IMR-90 (cell line): ENCODE results near the gene CYB5R4. TPM values are rescaled to one million over a fixed set of nuclear protein-coding genes. Genes with fewer than 3 reads are reported as not detected.

Source experiments
- ATAC-seq: fragments of 200-7000 bp; cut with Tn5 transposase; 2 replicates; pipeline ENCODE4 v1.9.1; 2020; ENCODE audit warnings: low read depth, mild to moderate bottlenecking, moderate library complexity
- BruUV-seq: library from RNA; stranded (reverse); fragments of 400-500 nt; replicated peaks from 2 replicates; lab custom pipeline; 2021; lab: Mats Ljungman, UMichigan
- CTCF ChIA-PET: fragments of 300-600 bp; formaldehyde crosslinking; extraction: SDS; loops from one replicate; lab custom pipeline; 2021; ENCODE audit warnings: antibody characterized with exemption; lab: Yijun Ruan, JAX
- POLR2A ChIA-PET: fragments of 300-600 bp; sonication (Branson Sonifier 250); formaldehyde crosslinking; loops from one replicate; lab custom pipeline; 2022; ENCODE audit warnings: antibody characterized with exemption; ENCODE audit not compliant: unreplicated experiment; lab: Charles Lee
- DNase-seq: peaks from one replicate; pipeline ENCODE4 v3.0.0; 2013
- H2AFZ ChIP-seq: replicated peaks from 2 replicates; pipeline ENCODE3; 2013; ENCODE audit warnings: low read length, mild to moderate bottlenecking; ENCODE audit not compliant: poor library complexity
- H2AK5ac ChIP-seq: 2 replicates; pipeline ENCODE4 v1.6.1; 2013; ENCODE audit warnings: low read depth, low read length, inconsistent platforms
- H2AK9ac ChIP-seq: replicated peaks from 2 replicates; pipeline ENCODE3; 2013; ENCODE audit warnings: mild to moderate bottlenecking, low read depth, low read length, moderate library complexity; ENCODE audit not compliant: poor library complexity
- H2BK120ac ChIP-seq: 2 replicates; pipeline ENCODE4 v1.6.1; 2013; ENCODE audit warnings: low read depth, low read length, inconsistent platforms
- H2BK15ac ChIP-seq: 3 replicates; pipeline ENCODE4 v1.6.1; 2013; ENCODE audit warnings: low read depth, low read length, inconsistent platforms
- H2BK20ac ChIP-seq: 2 replicates; pipeline ENCODE4 v1.6.1; 2013; ENCODE audit warnings: low read depth, mild to moderate bottlenecking, inconsistent platforms, low read length, moderate library complexity
- H2BK5ac ChIP-seq: 2 replicates; pipeline ENCODE4 v1.6.1; 2013; ENCODE audit warnings: mild to moderate bottlenecking, low read depth, low read length, inconsistent platforms; ENCODE audit not compliant: poor library complexity, severe bottlenecking
- H3K14ac ChIP-seq: replicated peaks from 2 replicates; pipeline ENCODE4 v1.6.1; 2013; ENCODE audit warnings: low read depth, low read length, inconsistent platforms
- H3K18ac ChIP-seq: 2 replicates; pipeline ENCODE4 v1.6.1; 2013; ENCODE audit warnings: low read depth, low read length, control low read depth
- H3K23ac ChIP-seq: 2 replicates; pipeline ENCODE4 v1.6.1; 2013; ENCODE audit warnings: low read depth, low read length, inconsistent platforms
- H3K27ac ChIP-seq: 2 replicates; pipeline ENCODE4 v1.5.1; 2013; ENCODE audit warnings: mild to moderate bottlenecking, control low read depth, low read length; ENCODE audit not compliant: insufficient read depth
- H3K27me3 ChIP-seq: 2 replicates; pipeline ENCODE4 v1.6.1; 2013; ENCODE audit warnings: low read length; ENCODE audit not compliant: control insufficient read depth, insufficient read depth
- H3K36me3 ChIP-seq: 2 replicates; pipeline ENCODE4 v1.6.1; 2013; ENCODE audit warnings: low read length, mixed read lengths; ENCODE audit not compliant: control insufficient read depth, insufficient read depth
- H3K4ac ChIP-seq: 2 replicates; pipeline ENCODE4 v1.6.1; 2013; ENCODE audit warnings: low read depth, low read length, inconsistent platforms
- H3K4me1 ChIP-seq: 2 replicates; pipeline ENCODE4 v1.6.1; 2013; ENCODE audit warnings: low read length, mixed read lengths; ENCODE audit not compliant: control insufficient read depth, insufficient read depth
- H3K4me2 ChIP-seq: 2 replicates; pipeline ENCODE4 v1.6.1; 2013; ENCODE audit warnings: low read depth, mild to moderate bottlenecking, control low read depth, low read length, moderate library complexity
- H3K4me3 ChIP-seq: 2 replicates; pipeline ENCODE4 v1.5.1; 2013; ENCODE audit warnings: low read depth, mild to moderate bottlenecking, control low read depth, low read length, moderate library complexity; ENCODE audit not compliant: insufficient read depth
- H3K56ac ChIP-seq: 2 replicates; pipeline ENCODE4 v1.6.1; 2013; ENCODE audit warnings: low read length, inconsistent platforms; ENCODE audit not compliant: insufficient read depth; ENCODE audit errors: extremely low read depth
- H3K79me1 ChIP-seq, 2 experiments: 2 replicates each; pipeline ENCODE4 v1.6.1; 2013; ENCODE audit warnings: low read length in 2 of 2, inconsistent platforms in 1 of 2, low read depth in 1 of 2
- H3K9ac ChIP-seq: 2 replicates; pipeline ENCODE4 v1.6.1; 2013; ENCODE audit warnings: low read depth, low read length, control low read depth
- H3K9me1 ChIP-seq: 2 replicates; pipeline ENCODE4 v1.6.1; 2013; ENCODE audit warnings: low read length, inconsistent platforms; ENCODE audit not compliant: insufficient read depth
- H3K9me3 ChIP-seq: 2 replicates; pipeline ENCODE4 v1.6.1; 2013; ENCODE audit warnings: low read length; ENCODE audit not compliant: control insufficient read depth, insufficient read depth
- H4K20me1 ChIP-seq: 2 replicates; pipeline ENCODE4 v1.6.1; 2013; ENCODE audit warnings: low read length, inconsistent platforms; ENCODE audit not compliant: insufficient read depth
- H4K5ac ChIP-seq: 2 replicates; pipeline ENCODE4 v1.6.1; 2013; ENCODE audit warnings: mild to moderate bottlenecking, low read depth, low read length, control low read depth
- H4K8ac ChIP-seq, 2 experiments: 2 replicates each; pipeline ENCODE4 v1.6.1; 2013; ENCODE audit warnings: low read depth in 2 of 2, low read length in 2 of 2, control low read depth in 1 of 2, inconsistent platforms in 1 of 2
- H4K91ac ChIP-seq: 2 replicates; pipeline ENCODE4 v1.6.1; 2013; ENCODE audit warnings: low read depth, low read length, inconsistent platforms; ENCODE audit not compliant: insufficient read depth
- BHLHE40 ChIP-seq: fragments of 150-350 bp; IDR thresholded peaks from 2 replicates; pipeline ENCODE4 v1.6.1; 2016; ENCODE audit warnings: mild to moderate bottlenecking, low read depth, low read length
- CEBPB ChIP-seq: IDR thresholded peaks from 2 replicates; pipeline ENCODE4 v1.6.1; 2012; ENCODE audit warnings: low read depth, low read length, improper control_type of control experiment
- CHD1 ChIP-seq: IDR thresholded peaks from 2 replicates; pipeline ENCODE4 v1.6.1; 2012; ENCODE audit warnings: low read depth, low read length, improper control_type of control experiment
- WGBS, 2 experiments: methylation state at CpG; one replicate each; pipeline versions ENCODE4 v1.1.5 to v1.1.7; 2013; ENCODE audit warnings: missing lambda C conversion rate in 2 of 2; ENCODE audit not compliant: insufficient read length in 1 of 2; ENCODE audit errors: extremely low coverage in 2 of 2; 5-methylcytosine and 5-hydroxymethylcytosine counted together
- dilution Hi-C: fragments of 300-500 bp; cut with HindIII; formaldehyde crosslinking; loops from one replicate; pipeline ENCODE4 v1.14.3; 2018; ENCODE audit warnings: low sequenced_read_pairs; ENCODE audit not compliant: unreplicated experiment
- in situ Hi-C: fragments of 300-500 bp; cut with MboI; formaldehyde crosslinking; loops from 3 replicates; pipeline ENCODE4 v1.14.3; 2019; ENCODE audit warnings: low sequenced_read_pairs, inconsistent platforms, mixed read lengths
- intact Hi-C: fragments of 100-400 bp; cut with micrococcal nuclease; formaldehyde crosslinking; loops from 2 replicates; pipeline ENCODE4 v1.10.0; 2022
- polyA plus RNA-seq, 3 experiments: library from polyadenylated mRNA; depleted of rRNA; stranded (reverse); fragments of >200 nt; gene quantifications; 2 replicates each; pipeline ENCODE4 v1.2.3, GENCODE V29; 2012; ENCODE audit warnings: low replicate concordance in 1 of 3
- total RNA-seq: library from RNA; depleted of rRNA; stranded (reverse); fragments of >200 nt; gene quantifications from 2 replicates; pipeline ENCODE4 v1.2.3, GENCODE V29; 2012

Gene CYB5R4
- total and polyA plus RNA-seq, 2 of the 4 experiments (the other 2 are of a cell fraction) = 3.2 to 6.1 TPM

DNA sequence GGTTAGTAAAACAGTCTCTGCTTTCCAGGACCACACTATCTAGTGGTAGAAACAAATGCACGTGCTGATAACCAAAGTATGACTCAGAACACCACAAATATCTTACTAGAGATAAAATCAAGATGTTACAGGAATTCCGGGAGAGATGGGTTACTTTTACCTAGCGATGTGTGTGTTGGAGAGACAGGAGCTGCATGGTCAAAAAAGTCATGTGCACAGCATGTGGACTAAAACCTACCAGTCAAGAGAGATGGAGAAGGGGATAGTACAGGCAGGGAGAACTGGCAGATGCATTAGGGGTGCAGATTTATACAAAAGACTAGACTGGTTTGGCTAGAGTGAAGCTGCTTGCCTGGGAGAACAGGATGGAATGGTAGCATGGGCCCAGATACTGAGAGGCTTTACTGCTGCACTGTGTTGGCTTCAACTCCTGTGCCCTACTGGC lies 98.8 kb downstream of the CYB5R4 start:
- Histone ChIP-seq H2AK5ac (no peak overlapping the region), H3K9ac (no peak overlapping the region), H2AFZ (no peak overlapping the region), H3K27ac (no peak overlapping the region), H3K56ac (no peak overlapping the region), H4K5ac (no peak overlapping the region), H3K36me3 (peaks cover 10% of the 10 kb centered on the region; the same call in 1 of the 2 replicates), H3K23ac (no peak overlapping the region), H3K18ac (no peak overlapping the region), H3K9me3 (no peaks in the 10 kb centered on the region), H2BK5ac (no peak overlapping the region), H4K20me1 (no peaks in the 10 kb centered on the region), H3K14ac (no peak overlapping the region), H3K4me2 (no peak overlapping the region), H3K4ac (no peak overlapping the region), H3K27me3 (no peaks in the 10 kb centered on the region), H3K4me3 (no peak overlapping the region), H3K4me1 (no peaks in the 10 kb centered on the region), H3K79me1 (no peaks in the 10 kb centered on the region), H2BK20ac (no peak overlapping the region), H4K91ac (no peak overlapping the region), H3K9me1 (no peaks in the 10 kb centered on the region), H2BK15ac (no peak overlapping the region), H2AK9ac (no peak overlapping the region), H2BK120ac (no peak overlapping the region), H4K8ac (no peak overlapping the region)
- DNase-seq (peak; percentile 44), ATAC-seq (peak; percentile 44; the same call in 1 of the 2 replicates)
- dilution Hi-C loops (no loop called here), in situ Hi-C loops (no loop called here), intact Hi-C loops (no loop called here)
- no CpG with 5 or more reads among the region's 3 CpGs for WGBS, 2 experiments
- TF ChIP-seq CEBPB (no peak), CHD1 (no peak), BHLHE40 (peak; percentile 87)
- CTCF ChIA-PET = no interaction called here
- POLR2A ChIA-PET = no interaction called here
- BruUV-seq = no TSS peak
